Pancreas (tissue), 10 donors: ENCODE data around the gene ZNF80. TPM values are rescaled to one million over a fixed set of nuclear protein-coding genes. Genes with fewer than 3 reads are reported as not detected.
"Not testable (repeated sequence)": the region's sequence is repeated elsewhere in the genome, so short reads cannot be mapped to it uniquely, and the experiment has no call there.

Experiments
- ATAC-seq, 4 donors: fragments of 200-7000 bp; cut with Tn5 transposase; one replicate each; pipeline versions ENCODE4 v1.8.0 to v1.9.1; 2020; ENCODE audit warnings: mild to moderate bottlenecking in 4 of 4, moderate library complexity in 4 of 4
- DNase-seq, 6 donors: peaks; one replicate each; pipeline ENCODE4 v3.0.0-alpha.2; 2020
- FAIRE-seq: peaks from 2 replicates; lab custom pipeline; 2012; peaks lifted over from hg19 to GRCh38; lab: Jason Lieb, UNC
- H3K27ac ChIP-seq, 4 donors: fragments of 200-600 bp; sonication (generic); 1 replicate in 3 of 4; 2 replicates in 1 of 4; pipeline versions ENCODE4 v1.5.0 to v1.8.0; 2020
- H3K27me3 ChIP-seq, 4 donors: fragments of 200-600 bp; one replicate each; pipeline ENCODE4 v1.8.0; 2021
- H3K36me3 ChIP-seq, 3 donors: fragments of 200-600 bp; sonication (generic) in 1 of 3; one replicate each; pipeline versions ENCODE4 v1.5.0 to v1.8.0; 2020 to 2021
- H3K4me1 ChIP-seq, 3 donors: fragments of 200-600 bp; one replicate each; pipeline ENCODE4 v1.8.0; 2021
- H3K4me3 ChIP-seq, 4 donors: fragments of 200-600 bp; sonication (generic) in 2 of 4; one replicate each; pipeline versions ENCODE4 v1.5.0 to v1.8.0; 2020 to 2021
- H3K9me3 ChIP-seq, 4 donors: fragments of 200-600 bp; one replicate each; pipeline ENCODE4 v1.8.0; 2021
- CTCF ChIP-seq, 4 donors: fragments of 200-600 bp; sonication (generic) in 3 of 4; IDR thresholded peaks; one replicate each; pipeline versions ENCODE4 v1.5.0 to v1.8.0; 2021; ENCODE audit warnings: antibody characterized with exemption in 4 of 4
- WGBS, 2 donors: extraction: QIAGEN DNeasy Blood & Tissue Kit; methylation state at CpG; one replicate each; pipeline ENCODE4 v1.1.7; 2013; 5-methylcytosine and 5-hydroxymethylcytosine counted together
- intact Hi-C, 3 donors: fragments of 100-400 bp; cut with DNase I; formaldehyde crosslinking; loops; one replicate each; pipeline versions ENCODE4 v1.11.1 to v1.14.2; 2022
- polyA plus RNA-seq, 2 donors: library from polyadenylated mRNA; stranded (reverse); fragments of 200-250 nt; gene quantifications; one replicate each; pipeline ENCODE4 v1.2.3, GENCODE V29; 2013
- total RNA-seq, 6 donors: library from RNA; stranded (reverse); fragmentation: NEBNext Ultra II Directional in 4 of 6; extraction: Animal tissue kit (Norgen Biotek cat#: 25700) in 4 of 6; gene quantifications; one replicate each; pipeline versions ENCODE4 v1.2.1 to v1.2.4, GENCODE V29; 2021 to 2023
- donor health status: healthy with polysubstance abuse.
- donor health status: DM: no; HTN: no; CAD: no; lungs with moderate emphysema.
- donor health status: DM: no; HTN: no; CAD: no.
- donor health status: control.
- donor health status: control.
- donor health status: Bipolar disorder and iron deficiency.
- donor health status: DM: yes; HTN: yes; CAD: no.
- donor health status: DM: no; HTN: no; CAD: no.
- donor health status: DM: no; HTN: no; CAD: no.
- donor health status: DM: yes; HTN: yes; CAD: no.

The ZNF80 gene
- under 1 TPM in 1 of 6 donors, not detected in 5; 0.09 TPM for total RNA-seq
- not detected for polyA plus RNA-seq

DNA sequence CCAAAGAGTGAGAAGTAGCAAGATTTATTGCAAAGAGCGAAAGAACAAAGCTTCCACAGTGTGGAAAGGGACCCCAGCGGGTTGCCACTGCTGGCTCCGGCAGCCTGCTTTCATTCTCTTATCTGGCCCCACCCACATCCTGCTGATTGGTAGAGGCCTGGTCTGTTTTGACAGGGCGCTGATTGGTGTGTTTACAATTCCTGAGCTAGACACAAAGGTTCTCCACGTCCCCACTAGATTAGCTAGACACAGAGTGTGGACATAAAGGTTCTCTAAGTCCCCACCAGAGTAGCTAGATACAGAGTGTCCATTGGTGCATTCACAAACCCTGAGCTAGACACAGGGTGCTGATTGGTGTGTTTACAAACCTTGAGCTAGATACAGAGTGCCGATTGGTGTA, at the start of gene ZNF80:
ZNF80 (minus strand) TSS at position 101 of the 400 bp plus-strand sequence. CDS start 504 bp downstream, outside the sequence.
- H3K27me3 ChIP-seq, H3K4me3 ChIP-seq, intact Hi-C loops, DNase-seq, ATAC-seq, FAIRE-seq, H3K36me3 ChIP-seq, H3K4me1 ChIP-seq, H3K27ac ChIP-seq, H3K9me3 ChIP-seq: not testable (repeated sequence)
- WGBS, 2 donors, result 60 to 85% methylated on average over 5 of the region's 6 CpGs

- WGBS, 2 donors, result 82 to 84% methylated on average over 2 of the region's 2 CpGs
- no peak for TF ChIP-seq CTCF (IDR thresholded peaks at IDR 0.05)
- Histone ChIP-seq H3K9me3 (no peaks in the 10 kb centered on the region), H3K4me1 (no peaks in the 10 kb centered on the region), H3K27me3 (no peaks in the 10 kb centered on the region), H3K36me3 (no peaks in the 10 kb centered on the region), H3K27ac (no peak overlapping the region), H3K4me3 (no peak overlapping the region)
- intact Hi-C loops, result no loop called here
- DNase-seq, result no peak
- FAIRE-seq, result no peak
- ATAC-seq, result no peak
Measured at GRCh38 chr3:114286266-114286665, 48.9 kb upstream of the ZNF80 start.

GRCh38 chr3:114285648-114286230, 48.4 kb upstream of the ZNF80 start:
- FAIRE-seq, result no peak
- no peak for ATAC-seq
- intact Hi-C loops, result no loop called here
- H3K9me3 ChIP-seq, result no peaks in the 10 kb centered on the region
- H3K4me1 ChIP-seq, result no peaks in the 10 kb centered on the region
- H3K36me3 ChIP-seq, result no peaks in the 10 kb centered on the region
- no peak overlapping the region for H3K27ac ChIP-seq
- no peaks in the 10 kb centered on the region for H3K27me3 ChIP-seq
- 81 to 89% methylated on average over 3 of the region's 3 CpGs for WGBS, 2 donors
- no peak for DNase-seq
- TF ChIP-seq CTCF (IDR thresholded peaks at IDR 0.05), result no peak
- H3K4me3 ChIP-seq, result no peak overlapping the region

GRCh38 chr3:114284644-114285043, 47.3 kb upstream of the ZNF80 start:
- FAIRE-seq (no peak), ATAC-seq (no peak), DNase-seq (no peak)
- TF ChIP-seq CTCF (IDR thresholded peaks at IDR 0.05), result no peak
- Histone ChIP-seq H3K36me3 (no peaks in the 10 kb centered on the region), H3K9me3 (no peaks in the 10 kb centered on the region), H3K27me3 (no peaks in the 10 kb centered on the region), H3K4me3 (no peak overlapping the region), H3K27ac (no peak overlapping the region), H3K4me1 (no peaks in the 10 kb centered on the region)
- 96 to 97% methylated on average over 1 of the region's 1 CpG for WGBS, 2 donors
- intact Hi-C loops, result no loop called here

GRCh38 chr3:114276856-114277255, 39.5 kb upstream of the ZNF80 start:
- DNase-seq, H3K9me3 ChIP-seq, FAIRE-seq, H3K4me3 ChIP-seq, H3K4me1 ChIP-seq, H3K36me3 ChIP-seq, H3K27ac ChIP-seq, ATAC-seq, H3K27me3 ChIP-seq, intact Hi-C loops: not testable (repeated sequence)
- WGBS, 2 donors, result 90 to 94% methylated on average over 15 to 24 of the region's 26 CpGs

DNA sequence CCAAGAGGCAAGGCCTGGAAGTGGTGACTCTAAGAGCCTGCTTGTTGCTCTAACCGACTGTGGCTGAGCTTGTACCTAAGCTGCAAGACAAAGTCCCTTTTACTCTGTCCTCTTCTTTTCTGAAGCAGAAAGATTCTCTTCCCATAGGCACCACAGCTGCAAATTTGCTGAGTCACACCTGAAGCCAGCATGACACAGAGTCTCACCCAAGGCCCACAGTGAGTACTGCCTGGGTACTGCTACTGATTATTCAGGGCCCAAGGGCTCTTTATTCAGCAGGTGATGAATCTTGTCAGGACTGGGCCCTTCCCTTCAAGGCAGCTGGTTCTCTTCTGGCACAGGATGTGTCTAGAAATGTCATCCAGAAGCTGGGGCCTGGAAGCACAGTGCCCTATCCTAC, 37.6 kb upstream of the ZNF80 start:
- DNase-seq, result no peak
- 66 to 73% methylated on average over 1 of the region's 1 CpG for WGBS, 2 donors
- no peak for ATAC-seq
- no peak for TF ChIP-seq CTCF (IDR thresholded peaks at IDR 0.05)
- H3K9me3 ChIP-seq, result no peaks in the 10 kb centered on the region
- no peaks in the 10 kb centered on the region for H3K4me1 ChIP-seq
- no peak overlapping the region for H3K4me3 ChIP-seq
- no peaks in the 10 kb centered on the region for H3K27me3 ChIP-seq
- H3K27ac ChIP-seq, result no peak overlapping the region
- intact Hi-C loops, result no loop called here
- FAIRE-seq, result no peak
- H3K36me3 ChIP-seq, result no peaks in the 10 kb centered on the region
